ENCODE data around the gene CTR9. TPM values are rescaled to one million over a fixed set of nuclear protein-coding genes. Genes with fewer than 3 reads are reported as not detected.
A peak's percentile ranks its signal among the peaks of the same experiment; 100 is the strongest.

CTR9 gene
- total RNA-seq, 1 donor from 2014 or later, result 22.4 TPM

GRCh38 chr11:10742460-10743208 is 8.4 kb upstream of the CTR9 start:
- H3K27me3 ChIP-seq (ENCODE audit: control insufficient read depth in 3 of 3, insufficient read depth in 3 of 3, low read length in 3 of 3), result no peaks in the 10 kb centered on the region

DNA sequence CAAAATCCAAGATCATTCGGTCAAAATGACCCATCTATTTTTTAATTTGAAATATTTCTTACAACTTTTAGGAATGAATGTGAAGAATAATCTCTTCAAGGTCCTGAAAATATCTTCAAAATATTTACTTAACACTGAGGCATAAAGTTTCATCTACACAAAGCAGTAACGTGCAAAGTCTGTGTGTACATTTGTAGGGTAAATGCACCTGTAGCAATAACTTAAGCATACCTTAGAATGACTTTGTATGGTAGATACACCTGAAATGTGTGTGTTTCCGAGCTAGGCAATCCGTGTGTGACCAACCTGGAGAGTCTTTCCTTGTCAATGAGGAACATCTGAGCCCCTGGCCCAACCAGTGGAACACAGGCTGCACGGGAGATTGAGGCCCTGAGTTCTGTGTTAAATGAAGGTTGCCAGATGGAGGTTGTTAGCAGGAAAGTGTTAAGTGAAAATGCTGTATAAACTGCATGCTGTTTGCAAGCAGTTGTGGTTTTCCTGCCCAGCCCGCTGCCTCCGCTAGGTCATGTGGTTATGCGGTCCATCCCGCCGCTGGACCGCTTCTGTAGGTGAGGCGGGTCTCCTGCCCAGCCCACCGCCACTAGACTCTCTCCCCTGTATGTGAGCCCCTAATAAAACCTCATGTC is 7.6 kb upstream of the CTR9 start:
- H3K27me3 ChIP-seq (ENCODE audit: control insufficient read depth in 3 of 3, insufficient read depth in 3 of 3, low read length in 3 of 3), result no peaks in the 10 kb centered on the region
- no peak overlapping the region for H3K4me3 ChIP-seq (ENCODE audit: low read length in 3 of 3)
- H3K36me3 ChIP-seq (ENCODE audit: control insufficient read depth in 3 of 3, insufficient read depth in 3 of 3, low read length in 3 of 3), result no peaks in the 10 kb centered on the region
- peaks cover 0 to 7% (median 6%) of the 10 kb centered on the region in 3 donors for H3K4me1 ChIP-seq (ENCODE audit: control insufficient read depth in 3 of 3, insufficient read depth in 3 of 3, low read length in 3 of 3)
- H3K27ac ChIP-seq (ENCODE audit: low read depth, low read length), result no peak overlapping the region
- H3K9me3 ChIP-seq (ENCODE audit: control insufficient read depth in 3 of 3, low read length in 3 of 3), result no peaks in the 10 kb centered on the region
- H3K9ac ChIP-seq (ENCODE audit: low read depth in 1 of 3, low read length in 3 of 3), result no peak overlapping the region

More at GRCh38 chr11:10742460-10743208, 8.4 kb upstream of the CTR9 start:
- Histone ChIP-seq H3K4me1 (ENCODE audit: control insufficient read depth in 3 of 3, insufficient read depth in 3 of 3, low read length in 3 of 3) (peaks cover 0 to under 1% (median 0%) of the 10 kb centered on the region in 3 donors), H3K9me3 (ENCODE audit: control insufficient read depth in 3 of 3, low read length in 3 of 3) (no peaks in the 10 kb centered on the region), H3K36me3 (ENCODE audit: control insufficient read depth in 3 of 3, insufficient read depth in 3 of 3, low read length in 3 of 3) (no peaks in the 10 kb centered on the region), H3K27ac (ENCODE audit: low read depth, low read length) (no peak overlapping the region), H3K9ac (ENCODE audit: low read depth in 1 of 3, low read length in 3 of 3) (no peak overlapping the region), H3K4me3 (ENCODE audit: low read length in 3 of 3) (no peak overlapping the region)

GRCh38 chr11:10744206-10744605 is 6.8 kb upstream of the CTR9 start:
- Histone ChIP-seq H3K9ac (ENCODE audit: low read depth in 1 of 3, low read length in 3 of 3) (no peak overlapping the region), H3K9me3 (ENCODE audit: control insufficient read depth in 3 of 3, low read length in 3 of 3) (no peaks in the 10 kb centered on the region), H3K4me3 (ENCODE audit: low read length in 3 of 3) (no peak overlapping the region), H3K27me3 (ENCODE audit: control insufficient read depth in 3 of 3, insufficient read depth in 3 of 3, low read length in 3 of 3) (no peaks in the 10 kb centered on the region), H3K36me3 (ENCODE audit: control insufficient read depth in 3 of 3, insufficient read depth in 3 of 3, low read length in 3 of 3) (no peaks in the 10 kb centered on the region), H3K27ac (ENCODE audit: low read depth, low read length) (no peak overlapping the region), H3K4me1 (ENCODE audit: control insufficient read depth in 3 of 3, insufficient read depth in 3 of 3, low read length in 3 of 3) (peaks cover 0 to 7% (median 6%) of the 10 kb centered on the region in 3 donors)

- Histone ChIP-seq H3K27ac (ENCODE audit: low read depth, low read length) (no peak overlapping the region), H3K4me1 (ENCODE audit: control insufficient read depth in 3 of 3, insufficient read depth in 3 of 3, low read length in 3 of 3) (peaks cover under 1 to 8% (median 6%) of the 10 kb centered on the region in 3 donors), H3K4me3 (ENCODE audit: low read length in 3 of 3) (no peak overlapping the region), H3K27me3 (ENCODE audit: control insufficient read depth in 3 of 3, insufficient read depth in 3 of 3, low read length in 3 of 3) (no peaks in the 10 kb centered on the region), H3K9me3 (ENCODE audit: control insufficient read depth in 3 of 3, low read length in 3 of 3) (no peaks in the 10 kb centered on the region), H3K36me3 (ENCODE audit: control insufficient read depth in 3 of 3, insufficient read depth in 3 of 3, low read length in 3 of 3) (no peaks in the 10 kb centered on the region), H3K9ac (ENCODE audit: low read depth in 1 of 3, low read length in 3 of 3) (no peak overlapping the region)
These were observed 4.2 kb upstream of the CTR9 start for GRCh38 chr11:10746871-10747270.

GRCh38 chr11:10747733-10748132 is 3.3 kb upstream of the CTR9 start:
- Histone ChIP-seq H3K9me3 (ENCODE audit: control insufficient read depth in 3 of 3, low read length in 3 of 3) (no peaks in the 10 kb centered on the region), H3K4me1 (ENCODE audit: control insufficient read depth in 3 of 3, insufficient read depth in 3 of 3, low read length in 3 of 3) (peaks cover 8 to 17% (median 9%) of the 10 kb centered on the region in 3 donors), H3K36me3 (ENCODE audit: control insufficient read depth in 3 of 3, insufficient read depth in 3 of 3, low read length in 3 of 3) (no peaks in the 10 kb centered on the region), H3K4me3 (ENCODE audit: low read length in 3 of 3) (no peak overlapping the region), H3K27ac (ENCODE audit: low read depth, low read length) (peak overlapping the region; percentile 43), H3K9ac (ENCODE audit: low read depth in 1 of 3, low read length in 3 of 3) (no peak overlapping the region), H3K27me3 (ENCODE audit: control insufficient read depth in 3 of 3, insufficient read depth in 3 of 3, low read length in 3 of 3) (no peaks in the 10 kb centered on the region)

GRCh38 chr11:10749476-10749875 is 1.6 kb upstream of the CTR9 start:
- Histone ChIP-seq H3K9ac (ENCODE audit: low read depth in 1 of 3, low read length in 3 of 3) (no peak overlapping the region), H3K27ac (ENCODE audit: low read depth, low read length) (no peak overlapping the region)

GRCh38 chr11:10751581-10751940 is 515 bp downstream of the CTR9 start:
- Histone ChIP-seq H3K9me3 (ENCODE audit: control insufficient read depth in 3 of 3, low read length in 3 of 3) (no peaks in the 10 kb centered on the region), H3K9ac (ENCODE audit: low read depth in 1 of 3, low read length in 3 of 3) (peak overlapping the region; percentile 88 to 94 (median 91)), H3K4me1 (ENCODE audit: control insufficient read depth in 3 of 3, insufficient read depth in 3 of 3, low read length in 3 of 3) (peaks cover 9 to 17% (median 9%) of the 10 kb centered on the region in 3 donors), H3K4me3 (ENCODE audit: low read length in 3 of 3) (peak overlapping the region; percentile 88 to 98 (median 93)), H3K27me3 (ENCODE audit: control insufficient read depth in 3 of 3, insufficient read depth in 3 of 3, low read length in 3 of 3) (no peaks in the 10 kb centered on the region), H3K27ac (ENCODE audit: low read depth, low read length) (peak overlapping the region; percentile 90), H3K36me3 (ENCODE audit: control insufficient read depth in 3 of 3, insufficient read depth in 3 of 3, low read length in 3 of 3) (peaks cover 8 to 19% (median 16%) of the 10 kb centered on the region in 3 donors)

More at GRCh38 chr11:10749476-10749875, 1.6 kb upstream of the CTR9 start:
- H3K27me3 ChIP-seq (ENCODE audit: control insufficient read depth in 3 of 3, insufficient read depth in 3 of 3, low read length in 3 of 3), result no peaks in the 10 kb centered on the region
- peaks cover 2 to 5% (median 5%) of the 10 kb centered on the region in 3 donors for H3K36me3 ChIP-seq (ENCODE audit: control insufficient read depth in 3 of 3, insufficient read depth in 3 of 3, low read length in 3 of 3)
- no peaks in the 10 kb centered on the region for H3K9me3 ChIP-seq (ENCODE audit: control insufficient read depth in 3 of 3, low read length in 3 of 3)
- H3K4me1 ChIP-seq (ENCODE audit: control insufficient read depth in 3 of 3, insufficient read depth in 3 of 3, low read length in 3 of 3), result peaks cover 9 to 17% (median 9%) of the 10 kb centered on the region in 3 donors
- no peak overlapping the region for H3K4me3 ChIP-seq (ENCODE audit: low read length in 3 of 3)

GRCh38 chr11:10752061-10752460 is 1.0 kb downstream of the CTR9 start:
- Histone ChIP-seq H3K27ac (ENCODE audit: low read depth, low read length) (peak overlapping the region; percentile 90), H3K9me3 (ENCODE audit: control insufficient read depth in 3 of 3, low read length in 3 of 3) (no peaks in the 10 kb centered on the region), H3K9ac (ENCODE audit: low read depth in 1 of 3, low read length in 3 of 3) (peak overlapping the region; percentile 88 to 94 (median 91)), H3K36me3 (ENCODE audit: control insufficient read depth in 3 of 3, insufficient read depth in 3 of 3, low read length in 3 of 3) (peaks cover 13 to 23% (median 21%) of the 10 kb centered on the region in 3 donors), H3K27me3 (ENCODE audit: control insufficient read depth in 3 of 3, insufficient read depth in 3 of 3, low read length in 3 of 3) (no peaks in the 10 kb centered on the region), H3K4me1 (ENCODE audit: control insufficient read depth in 3 of 3, insufficient read depth in 3 of 3, low read length in 3 of 3) (peaks cover 9 to 17% (median 9%) of the 10 kb centered on the region in 3 donors), H3K4me3 (ENCODE audit: low read length in 3 of 3) (peak overlapping the region; percentile 88 to 98 (median 93))

DNA sequence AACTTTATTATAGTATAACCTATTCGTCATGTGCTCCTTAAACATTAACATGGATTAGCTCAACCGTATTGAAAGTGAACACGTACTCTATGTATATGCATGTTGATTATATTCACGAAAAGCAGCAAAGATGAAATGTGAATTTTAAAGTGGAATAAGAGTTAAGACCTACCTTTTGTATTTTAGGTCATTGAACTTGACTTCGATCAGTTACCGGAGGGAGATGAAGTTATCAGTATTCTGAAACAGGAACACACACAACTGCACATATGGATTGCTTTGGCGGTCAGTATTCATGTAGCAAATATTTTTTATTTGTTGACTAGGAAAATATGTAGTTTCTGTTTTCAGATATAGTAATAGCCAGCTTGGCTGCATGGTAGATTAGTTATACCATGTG is 1.4 kb downstream of the CTR9 start:
- Histone ChIP-seq H3K9ac (ENCODE audit: low read depth in 1 of 3, low read length in 3 of 3) (peak overlapping the region; percentile 88 to 94 (median 91)), H3K4me3 (ENCODE audit: low read length in 3 of 3) (peak overlapping the region; percentile 9 to 98 (median 93)), H3K36me3 (ENCODE audit: control insufficient read depth in 3 of 3, insufficient read depth in 3 of 3, low read length in 3 of 3) (peaks cover 16 to 28% (median 25%) of the 10 kb centered on the region in 3 donors), H3K27ac (ENCODE audit: low read depth, low read length) (no peak overlapping the region), H3K4me1 (ENCODE audit: control insufficient read depth in 3 of 3, insufficient read depth in 3 of 3, low read length in 3 of 3) (peaks cover 9 to 17% (median 9%) of the 10 kb centered on the region in 3 donors), H3K9me3 (ENCODE audit: control insufficient read depth in 3 of 3, low read length in 3 of 3) (no peaks in the 10 kb centered on the region), H3K27me3 (ENCODE audit: control insufficient read depth in 3 of 3, insufficient read depth in 3 of 3, low read length in 3 of 3) (no peaks in the 10 kb centered on the region)

DNA sequence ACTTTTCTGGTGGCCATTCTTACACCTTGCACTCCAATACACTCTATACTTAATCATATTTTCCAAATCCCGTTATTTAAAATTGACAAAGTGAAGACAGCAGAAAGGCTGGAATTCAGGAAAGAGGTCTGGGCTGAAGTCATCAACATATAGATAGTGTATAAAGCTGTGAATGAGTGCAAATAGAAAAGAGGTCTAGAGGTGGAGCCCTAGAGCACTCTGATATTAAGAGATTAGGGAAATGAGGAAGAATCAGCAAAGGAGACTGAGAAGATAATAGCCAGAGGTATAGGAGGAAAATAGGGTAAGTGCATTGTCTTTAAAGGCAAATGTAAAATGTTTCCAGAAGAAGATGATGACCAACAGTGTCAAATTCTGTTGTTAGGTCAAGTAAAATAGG is 7.9 kb downstream of the CTR9 start:
- Histone ChIP-seq H3K36me3 (ENCODE audit: control insufficient read depth in 3 of 3, insufficient read depth in 3 of 3, low read length in 3 of 3) (peaks cover 58 to 77% (median 70%) of the 10 kb centered on the region in 3 donors), H3K27ac (ENCODE audit: low read depth, low read length) (no peak overlapping the region), H3K9me3 (ENCODE audit: control insufficient read depth in 3 of 3, low read length in 3 of 3) (no peaks in the 10 kb centered on the region), H3K4me1 (ENCODE audit: control insufficient read depth in 3 of 3, insufficient read depth in 3 of 3, low read length in 3 of 3) (no peaks in the 10 kb centered on the region), H3K4me3 (ENCODE audit: low read length in 3 of 3) (no peak overlapping the region), H3K27me3 (ENCODE audit: control insufficient read depth in 3 of 3, insufficient read depth in 3 of 3, low read length in 3 of 3) (no peaks in the 10 kb centered on the region), H3K9ac (ENCODE audit: low read depth in 1 of 3, low read length in 3 of 3) (no peak overlapping the region)

Data from skeletal muscle tissue (tissue), 4 donors.